Upper lobe of left lung (tissue), 4 donors: ENCODE measurements around the gene UBASH3B.

Experiments
- EP300 ChIP-seq, 4 donors: sonication (generic); formaldehyde crosslinking; IDR thresholded peaks; one replicate each; pipeline ENCODE4 v1.5.1; 2017; ENCODE audit warnings: antibody characterized with exemption in 4 of 4, control low read depth in 2 of 4
- POLR2A ChIP-seq, 4 donors: fragments of 450-650 bp; IDR thresholded peaks; one replicate each; pipeline ENCODE4 v1.5.1; 2016 to 2017; ENCODE audit warnings: antibody characterized with exemption in 4 of 4, mild to moderate bottlenecking in 2 of 4
- POLR2AphosphoS5 ChIP-seq, 2 donors: sonication (generic); formaldehyde crosslinking; IDR thresholded peaks; one replicate each; pipeline ENCODE4 v1.5.1; 2017; ENCODE audit warnings: antibody characterized with exemption in 2 of 2
- TF ChIP-seq, protein P1 (sequence below), 6 experiments: fragments of 450-650 bp in 4 of 6; fragments of 200-600 bp in 2 of 6; sonication (generic) in 2 of 6; IDR thresholded peaks; one replicate each; pipeline ENCODE4 v1.5.1; 2016 to 2019; ENCODE audit warnings: antibody characterized with exemption in 6 of 6

GRCh38 chr11:122763108-122763507, 107.6 kb downstream of the UBASH3B start:
- TF ChIP-seq, protein P1, sequence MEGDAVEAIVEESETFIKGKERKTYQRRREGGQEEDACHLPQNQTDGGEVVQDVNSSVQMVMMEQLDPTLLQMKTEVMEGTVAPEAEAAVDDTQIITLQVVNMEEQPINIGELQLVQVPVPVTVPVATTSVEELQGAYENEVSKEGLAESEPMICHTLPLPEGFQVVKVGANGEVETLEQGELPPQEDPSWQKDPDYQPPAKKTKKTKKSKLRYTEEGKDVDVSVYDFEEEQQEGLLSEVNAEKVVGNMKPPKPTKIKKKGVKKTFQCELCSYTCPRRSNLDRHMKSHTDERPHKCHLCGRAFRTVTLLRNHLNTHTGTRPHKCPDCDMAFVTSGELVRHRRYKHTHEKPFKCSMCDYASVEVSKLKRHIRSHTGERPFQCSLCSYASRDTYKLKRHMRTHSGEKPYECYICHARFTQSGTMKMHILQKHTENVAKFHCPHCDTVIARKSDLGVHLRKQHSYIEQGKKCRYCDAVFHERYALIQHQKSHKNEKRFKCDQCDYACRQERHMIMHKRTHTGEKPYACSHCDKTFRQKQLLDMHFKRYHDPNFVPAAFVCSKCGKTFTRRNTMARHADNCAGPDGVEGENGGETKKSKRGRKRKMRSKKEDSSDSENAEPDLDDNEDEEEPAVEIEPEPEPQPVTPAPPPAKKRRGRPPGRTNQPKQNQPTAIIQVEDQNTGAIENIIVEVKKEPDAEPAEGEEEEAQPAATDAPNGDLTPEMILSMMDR (IDR thresholded peaks at IDR 0.05): no peak
- no peak for TF ChIP-seq POLR2A (IDR thresholded peaks at IDR 0.05)
- TF ChIP-seq POLR2AphosphoS5 (IDR thresholded peaks at IDR 0.05): no peak
- no peak for TF ChIP-seq EP300 (IDR thresholded peaks at IDR 0.05)
